Esophagus (tissue), 2 donors: ENCODE data around the gene CARF. TPM values are rescaled to one million over a fixed set of nuclear protein-coding genes. Genes with fewer than 3 reads are reported as not detected.
A peak's percentile ranks its signal among the peaks of the same experiment; 100 is the strongest.
"Not testable (repeated sequence)": the region's sequence is repeated elsewhere in the genome, so short reads cannot be mapped to it uniquely, and the experiment has no call there.

ENCODE experiments used
- H3K27ac ChIP-seq, 2 donors: one replicate each; pipeline ENCODE4 v1.5.1; 2013; ENCODE audit warnings: low read depth in 2 of 2, mild to moderate bottlenecking in 2 of 2, inconsistent platforms in 1 of 2, low read length in 1 of 2, moderate library complexity in 1 of 2
- H3K27me3 ChIP-seq, 2 donors: one replicate each; pipeline ENCODE4 v1.6.1; 2013; ENCODE audit warnings: low read length in 2 of 2, control low read depth in 1 of 2, mild to moderate bottlenecking in 1 of 2; ENCODE audit not compliant: insufficient read depth in 2 of 2, control insufficient read depth in 1 of 2
- H3K36me3 ChIP-seq, 2 donors: one replicate each; pipeline ENCODE4 v1.6.1; 2013; ENCODE audit warnings: low read length in 1 of 2; ENCODE audit not compliant: control insufficient read depth in 2 of 2, insufficient read depth in 2 of 2
- H3K4me1 ChIP-seq, 2 donors: one replicate each; pipeline ENCODE4 v1.6.1; 2013; ENCODE audit warnings: low read length in 1 of 2; ENCODE audit not compliant: control insufficient read depth in 2 of 2, insufficient read depth in 2 of 2
- H3K4me3 ChIP-seq, 2 donors: one replicate each; pipeline ENCODE4 v1.5.1; 2013; ENCODE audit warnings: low read length in 2 of 2, mild to moderate bottlenecking in 2 of 2, low read depth in 1 of 2, moderate library complexity in 1 of 2
- H3K9me3 ChIP-seq, 2 donors: one replicate each; pipeline ENCODE4 v1.6.1; 2013; ENCODE audit warnings: mild to moderate bottlenecking in 2 of 2, low read depth in 1 of 2, low read length in 1 of 2, moderate library complexity in 1 of 2; ENCODE audit not compliant: control insufficient read depth in 2 of 2, insufficient read depth in 1 of 2
- whole genome bisulfite sequencing, 2 donors: extraction: QIAGEN DNeasy Blood & Tissue Kit; methylation state at CpG; one replicate each; pipeline ENCODE4 v1.1.7; 2013; 5-methylcytosine and 5-hydroxymethylcytosine counted together
- polyA plus RNA-seq, 2 donors: library from polyadenylated mRNA; stranded (reverse); fragments of 200-250 nt; gene quantifications; one replicate each; pipeline ENCODE4 v1.2.3, GENCODE V29; 2013
- donor health status: healthy with polysubstance abuse.
- donor health status: Bipolar disorder and iron deficiency.

CARF gene, protein sequence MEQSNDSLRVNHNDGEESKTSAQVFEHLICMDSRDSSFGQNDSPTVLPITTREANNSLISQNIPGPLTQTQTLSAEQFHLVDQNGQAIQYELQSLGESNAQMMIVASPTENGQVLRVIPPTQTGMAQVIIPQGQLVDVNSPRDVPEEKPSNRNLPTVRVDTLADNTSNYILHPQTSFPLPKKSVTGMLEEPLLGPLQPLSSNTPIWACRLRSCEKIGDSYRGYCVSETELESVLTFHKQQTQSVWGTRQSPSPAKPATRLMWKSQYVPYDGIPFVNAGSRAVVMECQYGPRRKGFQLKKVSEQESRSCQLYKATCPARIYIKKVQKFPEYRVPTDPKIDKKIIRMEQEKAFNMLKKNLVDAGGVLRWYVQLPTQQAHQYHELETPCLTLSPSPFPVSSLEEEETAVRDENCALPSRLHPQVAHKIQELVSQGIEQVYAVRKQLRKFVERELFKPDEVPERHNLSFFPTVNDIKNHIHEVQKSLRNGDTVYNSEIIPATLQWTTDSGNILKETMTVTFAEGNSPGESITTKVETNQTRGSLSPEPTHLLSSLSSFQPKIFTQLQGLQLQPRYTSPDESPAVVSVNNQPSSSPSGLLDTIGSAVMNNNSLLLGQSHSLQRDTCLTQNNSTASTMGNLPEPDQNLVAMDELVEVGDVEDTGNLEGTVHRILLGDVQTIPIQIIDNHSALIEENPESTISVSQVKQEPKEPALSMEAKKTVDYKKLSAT
- polyA plus RNA-seq, result 1 to 10 TPM; 1.7 to 2.0 TPM

DNA sequence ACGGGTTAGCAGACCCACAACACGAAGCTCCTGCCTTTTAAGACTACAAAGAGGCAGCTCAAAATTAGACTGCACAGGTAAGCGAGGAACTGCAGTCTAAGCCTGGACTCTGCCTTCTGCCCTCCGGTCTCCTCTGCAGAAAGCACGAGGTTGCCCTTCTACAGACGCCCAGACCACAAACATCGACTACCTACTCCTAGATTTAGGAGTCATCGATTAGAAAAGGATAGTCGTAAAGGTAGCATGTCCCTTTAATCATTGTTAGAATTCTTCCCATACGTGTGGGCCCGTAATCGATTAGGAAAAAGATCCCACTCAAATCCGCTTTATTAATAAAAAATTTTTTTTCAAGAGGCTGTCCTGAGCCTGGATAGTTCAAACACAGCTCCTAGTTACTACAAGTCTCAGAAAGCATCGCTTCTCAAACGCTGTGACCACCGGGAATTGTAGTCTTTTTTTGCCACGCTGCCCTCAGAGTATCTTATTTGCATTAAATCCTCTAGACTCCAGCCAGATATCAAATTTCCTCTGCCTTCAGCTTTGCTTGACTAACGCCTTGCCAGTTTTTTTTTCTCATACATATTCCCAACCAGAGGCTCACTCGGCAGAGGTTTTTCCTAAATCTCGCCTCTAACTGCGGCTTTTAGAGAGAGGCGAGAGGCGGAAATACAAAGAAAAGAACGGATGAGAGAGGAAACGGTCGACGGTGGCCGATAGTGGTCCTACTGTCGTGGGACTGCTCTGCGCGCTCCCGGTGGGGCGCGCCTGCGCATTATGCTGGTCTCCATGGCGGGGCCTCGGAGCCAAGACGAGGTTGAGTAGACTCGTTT, at the start of gene CARF, which contains the start of gene WDR12:
CARF (plus strand) TSS at position 764 of the 830 bp plus-strand sequence. CDS start 29,628 bp downstream, outside the sequence.
WDR12 (minus strand) TSS at position 162 of the 830 bp plus-strand sequence. CDS start 197 bp downstream, outside the sequence.
- WGBS, 2 donors, result 0% methylated on average over 39 of the region's 39 CpGs
- H3K4me3 ChIP-seq, result peak within 1 kb of the TSS; percentile 72 to 92
- no peaks in the 10 kb centered on the region for H3K27me3 ChIP-seq
- H3K36me3 ChIP-seq, result no peaks in the 10 kb centered on the region
- H3K9me3 ChIP-seq, result no peaks in the 10 kb centered on the region
- H3K27ac ChIP-seq, result peak within 1 kb of the TSS; percentile 56 to 92
- no peaks in the 10 kb centered on the region for H3K4me1 ChIP-seq

DNA sequence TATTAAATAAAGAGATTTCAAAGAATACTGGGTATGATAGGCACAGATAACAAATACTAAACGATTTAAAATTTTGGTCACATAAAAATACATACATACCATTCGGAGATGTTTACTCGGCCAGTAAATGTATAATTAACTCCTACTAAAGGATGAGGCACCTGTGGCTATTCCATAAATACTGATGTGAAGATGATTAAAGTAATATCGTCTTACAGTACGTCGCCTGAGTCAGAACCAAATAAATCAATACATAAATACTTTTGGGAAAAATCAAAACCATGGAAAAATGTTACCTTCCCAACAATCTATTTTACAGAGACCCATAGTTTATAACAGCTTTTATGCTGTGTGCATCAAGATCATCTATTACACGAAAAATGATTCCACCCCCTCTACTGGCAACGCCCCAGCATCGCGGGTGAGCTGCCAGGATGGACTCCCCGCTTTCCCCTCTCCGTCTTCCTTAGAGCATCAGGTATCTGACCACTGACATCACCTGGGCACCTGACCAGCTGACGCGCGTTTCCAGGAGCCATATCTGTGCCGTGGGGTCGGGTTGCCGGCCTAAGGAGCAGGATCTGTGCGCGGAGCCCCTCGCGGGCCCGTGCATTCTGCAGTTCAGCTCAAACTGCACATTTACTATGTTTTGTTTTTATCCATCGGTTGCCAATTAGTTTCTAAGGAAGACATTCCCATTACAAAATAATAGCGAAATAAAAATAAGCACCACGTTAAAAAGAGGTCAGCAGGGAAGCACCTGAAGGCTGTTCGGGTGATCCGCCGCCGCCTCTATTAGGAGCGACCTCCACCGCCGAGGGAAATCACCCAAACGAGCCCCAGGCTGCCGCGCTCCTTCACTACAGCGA, 41.4 kb upstream of the CARF start:
- H3K36me3 ChIP-seq, result no peaks in the 10 kb centered on the region
- no peaks in the 10 kb centered on the region for H3K27me3 ChIP-seq
- peak overlapping the region; percentile 36 to 50 for H3K27ac ChIP-seq
- H3K4me1 ChIP-seq, result no peaks in the 10 kb centered on the region
- H3K9me3 ChIP-seq, result no peaks in the 10 kb centered on the region
- 4% methylated on average over 37 of the region's 37 CpGs for WGBS, 2 donors
- peak overlapping the region; percentile 76 to 81 for H3K4me3 ChIP-seq

DNA sequence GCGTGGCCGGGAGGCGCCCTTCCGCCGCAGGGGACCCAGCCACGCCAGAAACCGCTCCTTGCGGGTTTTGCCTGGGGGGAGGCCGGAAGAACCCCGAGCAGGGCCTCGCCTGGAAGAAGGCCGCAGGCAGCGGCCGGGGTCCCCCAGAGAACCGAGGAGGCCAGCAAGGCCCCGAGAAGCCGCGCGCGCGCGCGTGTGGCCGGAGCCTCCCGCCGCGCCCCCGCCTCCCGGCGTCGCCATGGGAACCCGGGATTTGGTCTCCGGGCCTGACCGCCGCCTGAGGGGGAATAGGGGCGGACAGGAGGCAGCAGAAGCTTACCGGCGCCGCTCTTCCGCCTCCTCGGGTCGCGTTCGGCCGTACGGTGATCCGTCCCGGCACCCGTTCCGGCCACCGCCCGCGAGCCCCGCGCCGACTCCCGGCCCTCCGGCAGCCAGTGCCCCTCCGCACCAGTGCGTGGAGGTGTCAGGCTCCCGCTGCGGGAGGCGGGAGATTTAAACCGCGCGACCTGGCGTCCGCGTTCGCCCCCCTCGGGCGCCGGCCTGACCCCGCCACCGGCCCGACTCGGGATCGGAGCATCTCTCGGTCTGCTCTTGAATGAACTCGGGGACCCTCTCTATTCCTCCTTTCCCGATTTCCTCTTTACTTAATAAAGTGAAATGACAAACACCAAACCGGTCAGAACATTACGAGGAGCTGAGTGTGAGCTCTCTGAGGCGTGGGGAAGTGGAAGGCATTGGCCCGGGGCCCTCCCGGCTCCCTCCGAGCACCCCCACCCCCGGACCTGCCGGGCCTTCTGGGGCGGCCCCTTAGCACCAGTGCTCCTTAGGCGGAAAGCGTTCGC, 40.6 kb upstream of the CARF start, which contains the start of gene ICA1L:
ICA1L (minus strand) TSS at position 467 of the 842 bp plus-strand sequence. CDS start 42,757 bp downstream, outside the sequence.
- Histone ChIP-seq H3K27ac (peak within 1 kb of the TSS; percentile 36 to 50), H3K9me3 (no peaks in the 10 kb centered on the region), H3K27me3 (no peaks in the 10 kb centered on the region), H3K4me3 (peak within 1 kb of the TSS; percentile 76 to 81), H3K4me1 (no peaks in the 10 kb centered on the region), H3K36me3 (no peaks in the 10 kb centered on the region)
- WGBS, 2 donors, result 0% methylated on average over 73 to 93 of the region's 93 CpGs

DNA sequence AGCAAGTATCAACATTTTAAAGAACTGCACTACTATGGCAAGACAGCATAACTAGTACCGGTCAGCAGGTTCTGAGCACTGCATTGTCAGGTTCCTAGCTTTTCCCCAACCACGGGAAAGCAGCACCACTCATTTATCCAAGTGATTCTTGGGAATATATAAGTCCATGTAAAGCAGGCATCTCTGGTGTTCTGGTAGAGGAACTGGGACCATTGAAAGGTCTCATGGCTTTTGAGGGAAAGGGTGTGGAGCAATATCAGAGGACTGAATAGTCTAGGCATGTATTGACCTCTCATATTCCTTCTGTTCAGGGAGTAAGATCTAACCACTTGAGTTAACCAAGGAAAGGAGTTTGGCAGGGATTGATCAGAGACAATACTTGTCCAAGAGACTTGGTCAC, 34.4 kb upstream of the CARF start:
- Histone ChIP-seq H3K4me1 (no peaks in the 10 kb centered on the region), H3K4me3 (no peak overlapping the region), H3K9me3 (no peaks in the 10 kb centered on the region), H3K27ac (no peak overlapping the region), H3K36me3 (peaks cover 0 to 3% of the 10 kb centered on the region in 2 donors), H3K27me3 (no peaks in the 10 kb centered on the region)
- 97 to 98% methylated on average over 2 of the region's 2 CpGs for WGBS, 2 donors

DNA sequence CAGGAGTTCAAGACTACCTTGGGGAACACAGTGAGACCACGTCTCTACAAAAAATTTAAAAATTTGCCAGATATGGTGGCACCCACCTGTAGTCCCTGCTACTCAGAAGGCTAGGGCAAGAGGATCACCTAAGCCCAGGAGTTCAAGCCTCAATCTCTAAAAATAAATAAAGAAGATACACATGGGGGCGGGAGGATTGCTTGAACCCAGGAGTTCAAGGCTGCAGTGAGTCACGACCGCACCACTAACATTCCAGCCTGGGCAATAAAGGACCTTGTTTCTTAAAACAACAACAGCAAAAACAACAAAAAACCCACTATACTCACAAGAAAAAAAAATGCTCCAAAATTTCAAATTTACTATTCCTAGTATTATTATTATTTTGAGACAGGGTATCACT, 30.5 kb upstream of the CARF start:
- Histone ChIP-seq H3K27ac (no peak overlapping the region), H3K4me3 (no peak overlapping the region), H3K36me3 (peaks cover 4% of the 10 kb centered on the region in 2 donors), H3K4me1 (no peaks in the 10 kb centered on the region), H3K9me3 (no peaks in the 10 kb centered on the region), H3K27me3 (no peaks in the 10 kb centered on the region)
- 94 to 95% methylated on average over 4 of the region's 4 CpGs for WGBS, 2 donors

DNA sequence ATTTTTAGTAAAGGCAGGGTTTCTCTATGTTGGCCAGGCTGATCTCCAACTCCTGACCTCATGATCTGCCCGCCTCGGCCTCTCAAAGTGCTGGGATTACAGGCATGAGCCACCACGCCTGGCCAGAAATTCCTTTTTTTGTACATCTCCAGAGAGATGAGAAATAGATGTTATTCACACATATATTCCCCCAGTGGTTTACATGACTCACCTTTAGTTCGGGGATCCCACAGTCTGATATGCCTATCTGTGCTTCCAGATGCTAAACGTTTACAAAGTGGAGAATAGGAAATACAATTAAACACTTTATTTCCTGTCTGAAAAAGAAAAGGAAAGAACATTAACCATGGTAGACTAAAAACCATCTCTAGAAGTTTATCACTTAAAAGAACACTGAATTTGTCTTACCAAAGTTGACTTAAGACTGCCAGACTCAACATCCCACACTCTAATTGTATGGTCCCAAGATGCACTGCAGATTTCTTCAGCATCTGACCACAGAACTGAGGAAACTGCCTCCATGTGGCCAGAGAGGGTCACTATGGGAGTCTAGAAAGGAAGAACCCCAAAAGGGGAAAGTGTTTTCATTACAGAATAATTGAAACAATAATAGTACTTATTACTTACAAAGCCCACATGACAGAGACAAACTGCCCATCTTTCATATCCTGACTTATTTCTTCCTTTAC, 27.9 kb upstream of the CARF start:
- Histone ChIP-seq H3K36me3 (peaks cover 4% of the 10 kb centered on the region in 2 donors), H3K27me3 (no peaks in the 10 kb centered on the region), H3K4me1 (no peaks in the 10 kb centered on the region), H3K4me3 (no peak overlapping the region), H3K9me3 (no peaks in the 10 kb centered on the region), H3K27ac (no peak overlapping the region)
- 70 to 87% methylated on average over 5 of the region's 5 CpGs for WGBS, 2 donors

DNA sequence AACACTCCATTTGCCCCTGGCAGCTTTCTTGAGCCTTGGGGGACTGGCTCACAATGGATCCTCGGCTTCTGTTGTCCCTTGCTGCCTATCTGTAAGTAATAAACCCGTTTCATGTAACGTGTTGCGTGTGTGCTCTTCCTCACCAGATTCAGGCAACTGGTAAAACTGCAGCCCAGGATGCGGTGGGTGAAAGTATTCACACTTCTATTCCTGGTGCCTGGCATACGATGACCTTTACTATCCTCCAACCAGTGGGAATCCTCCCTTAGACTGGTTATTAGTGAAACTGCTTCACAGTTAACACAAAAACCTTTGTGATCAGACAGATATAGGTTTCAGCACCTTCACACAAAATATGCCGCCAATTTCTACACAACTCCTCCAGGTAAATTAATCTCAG, 26.9 kb upstream of the CARF start:
- Histone ChIP-seq H3K4me1 (no peaks in the 10 kb centered on the region), H3K4me3 (no peak overlapping the region), H3K9me3 (no peaks in the 10 kb centered on the region), H3K27ac (no peak overlapping the region), H3K27me3 (no peaks in the 10 kb centered on the region), H3K36me3 (peaks cover 4% of the 10 kb centered on the region in 2 donors)
- 94 to 95% methylated on average over 7 of the region's 7 CpGs for WGBS, 2 donors

DNA sequence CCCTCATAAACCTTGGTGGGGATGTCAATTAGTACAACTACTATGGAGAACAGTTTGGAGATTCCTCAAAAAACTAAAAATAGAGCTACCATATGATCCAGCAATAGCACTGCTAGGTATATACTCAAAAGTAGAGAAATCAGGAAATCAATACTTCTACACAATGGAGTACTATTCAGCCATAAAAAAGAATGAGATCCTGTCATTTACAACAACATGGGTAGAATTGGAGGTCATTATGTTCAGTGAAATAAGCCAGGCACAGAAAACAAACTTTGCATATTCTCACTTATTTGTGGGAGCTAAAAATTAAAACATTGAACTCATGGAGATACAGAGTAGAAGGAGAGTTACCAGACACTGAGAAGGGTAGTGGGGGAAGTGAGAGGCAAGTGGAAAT, 6.6 kb upstream of the CARF start:
- not testable (repeated sequence) for H3K36me3 ChIP-seq, H3K27ac ChIP-seq, H3K9me3 ChIP-seq, H3K4me1 ChIP-seq, H3K4me3 ChIP-seq, H3K27me3 ChIP-seq
